HG02623 (cell line): ENCODE data around the gene ASTL.
"Not testable (repeated sequence)": the region's sequence is repeated elsewhere in the genome, so short reads cannot be mapped to it uniquely, and the experiment has no call there.

ENCODE experiments used
- ATAC-seq: cut with Tn5 transposase; IDR thresholded peaks from one replicate; pipeline ENCODE4 v1.9.1; 2021; ENCODE audit warnings: moderate library complexity; ENCODE audit not compliant: unreplicated experiment

ASTL gene

DNA sequence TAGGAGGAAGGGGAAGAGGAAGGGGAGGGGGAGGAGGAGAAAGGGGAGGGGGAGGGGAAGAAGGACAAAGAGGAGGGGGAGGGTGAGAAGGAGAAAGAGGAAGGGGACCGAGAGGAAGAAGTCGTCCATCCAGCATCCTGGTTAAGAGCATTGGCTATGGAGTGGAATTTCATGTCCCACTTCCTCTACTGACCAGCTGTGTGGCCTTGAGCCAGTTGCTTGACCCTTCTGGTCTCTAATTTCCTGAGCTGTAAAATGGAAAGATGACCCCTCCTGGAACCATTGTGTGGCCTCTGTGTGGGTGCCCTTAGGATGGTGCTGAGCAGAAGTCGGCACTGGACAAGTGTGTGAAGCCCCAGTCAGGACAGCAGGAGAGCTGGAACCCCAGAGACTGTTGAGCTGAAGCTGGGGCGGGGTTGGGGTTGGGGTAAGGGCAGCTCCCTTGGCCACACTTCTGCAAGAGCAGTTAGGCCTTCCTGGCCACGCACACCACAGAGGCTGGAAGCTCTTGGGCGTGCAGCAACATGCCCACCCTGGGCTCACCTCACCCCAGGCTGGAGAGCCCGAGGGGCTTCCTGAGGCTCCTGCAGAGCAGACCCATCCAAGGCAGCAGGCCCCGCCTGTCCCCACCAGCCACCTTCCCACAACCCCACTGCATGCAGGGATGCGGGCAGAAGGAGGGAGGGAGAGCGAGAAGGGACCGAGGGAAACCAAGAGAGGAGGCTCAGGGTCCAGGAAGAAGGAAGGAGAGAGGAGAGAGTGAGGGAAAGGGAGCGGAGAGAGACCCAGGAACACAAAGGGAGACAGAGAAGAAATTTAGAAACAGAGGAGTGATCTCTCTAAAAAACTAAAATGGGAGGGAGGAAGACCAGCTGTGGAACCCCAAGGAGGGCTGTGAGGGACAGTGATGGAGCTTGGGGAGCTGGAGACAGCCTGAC, 38.2 kb downstream of the ASTL start:
- ATAC-seq, result no peak

DNA sequence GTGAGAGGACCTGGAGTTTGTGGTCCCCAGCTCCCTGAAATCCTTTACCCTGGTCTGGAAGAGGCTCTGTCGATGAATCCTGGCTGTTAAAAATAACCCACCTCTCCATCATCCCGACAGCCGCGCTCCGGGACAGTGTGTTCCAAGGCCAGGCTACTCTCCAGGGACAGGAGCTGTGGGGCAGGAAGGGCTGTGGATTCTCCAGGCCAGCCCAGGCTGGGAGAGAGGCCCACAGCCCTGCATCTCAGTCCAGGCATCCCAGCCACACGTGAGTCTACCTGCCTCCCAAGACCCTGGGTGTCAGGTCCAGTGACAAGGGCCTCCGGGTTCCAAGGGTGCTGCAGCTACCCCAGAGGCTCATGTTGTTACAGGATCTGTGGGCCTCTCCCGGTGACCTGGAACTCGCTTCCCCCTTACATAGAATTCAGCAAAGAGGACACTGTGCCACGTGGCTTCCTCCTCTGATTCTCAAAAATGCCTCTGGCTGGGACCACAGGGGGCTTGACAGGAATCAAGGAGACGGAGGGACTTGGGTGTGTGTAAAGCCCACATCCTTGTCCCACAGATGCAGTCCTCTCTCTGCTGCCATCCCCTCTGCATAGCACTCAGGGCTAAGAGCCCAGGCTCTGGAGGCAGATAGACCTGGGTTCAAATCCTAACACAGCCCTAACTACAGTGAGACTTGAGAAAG, 39.3 kb downstream of the ASTL start:
- no peak for ATAC-seq

DNA sequence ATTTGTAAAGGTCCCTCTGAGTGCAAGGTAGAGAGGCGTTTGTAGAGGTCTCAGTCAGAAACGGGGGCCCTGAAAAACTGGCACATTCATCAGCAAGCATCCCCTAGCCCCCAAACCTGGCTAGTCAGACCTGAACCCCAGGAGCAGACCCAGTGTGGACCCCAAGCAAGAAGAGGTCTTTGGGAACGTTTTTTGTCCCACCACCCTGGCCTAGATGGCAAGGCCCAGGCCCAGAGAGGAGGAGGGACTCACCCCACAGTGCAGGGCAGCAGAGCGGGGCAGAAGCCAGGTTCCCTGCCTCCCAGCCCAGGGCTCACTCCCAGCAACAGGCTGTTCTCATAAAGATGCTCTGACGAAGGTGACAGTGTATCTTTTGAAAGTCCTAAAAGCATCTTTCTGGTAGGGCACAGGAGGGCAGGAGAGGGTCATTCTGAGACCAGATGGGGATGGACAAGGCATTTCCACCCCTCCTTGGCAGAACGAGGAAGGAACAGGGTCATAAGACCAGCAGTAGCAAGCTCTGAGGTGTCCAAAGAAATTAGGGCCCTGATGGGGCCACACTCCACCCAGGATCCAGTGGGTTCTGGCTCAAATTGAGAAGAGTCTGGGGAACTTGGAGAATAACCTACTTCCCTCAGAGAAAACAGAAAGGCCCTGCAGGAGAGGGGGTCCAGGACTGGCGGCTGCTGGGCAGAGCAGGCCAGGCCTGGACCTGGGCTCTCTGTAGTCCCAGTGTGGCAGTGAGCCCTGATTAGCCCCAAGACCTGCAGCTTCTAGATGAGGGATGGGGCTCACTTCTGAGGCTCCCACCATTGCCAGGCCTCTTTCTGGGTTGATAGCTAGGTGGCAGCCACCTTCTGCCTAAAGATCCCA, 40.1 kb downstream of the ASTL start:
- ATAC-seq, result no peak

DNA sequence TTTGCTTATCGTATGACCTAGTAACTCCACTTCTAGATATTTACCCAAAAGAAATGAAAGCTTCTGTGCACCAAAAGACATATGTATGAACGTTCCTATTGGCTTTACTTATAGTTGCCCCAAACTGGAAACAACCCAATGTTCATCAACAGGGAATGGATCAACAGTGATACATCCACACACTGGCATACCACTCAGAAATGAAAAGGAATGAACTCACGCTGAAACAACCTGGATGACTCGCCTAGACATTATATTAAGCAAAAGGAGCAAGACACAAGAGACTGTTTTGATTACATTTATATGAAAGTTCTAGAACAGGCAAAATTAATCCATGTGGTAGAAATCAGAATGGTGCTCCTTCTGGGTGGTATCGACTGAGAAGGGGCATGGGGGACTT, 40.9 kb downstream of the ASTL start:
- no peak for ATAC-seq

DNA sequence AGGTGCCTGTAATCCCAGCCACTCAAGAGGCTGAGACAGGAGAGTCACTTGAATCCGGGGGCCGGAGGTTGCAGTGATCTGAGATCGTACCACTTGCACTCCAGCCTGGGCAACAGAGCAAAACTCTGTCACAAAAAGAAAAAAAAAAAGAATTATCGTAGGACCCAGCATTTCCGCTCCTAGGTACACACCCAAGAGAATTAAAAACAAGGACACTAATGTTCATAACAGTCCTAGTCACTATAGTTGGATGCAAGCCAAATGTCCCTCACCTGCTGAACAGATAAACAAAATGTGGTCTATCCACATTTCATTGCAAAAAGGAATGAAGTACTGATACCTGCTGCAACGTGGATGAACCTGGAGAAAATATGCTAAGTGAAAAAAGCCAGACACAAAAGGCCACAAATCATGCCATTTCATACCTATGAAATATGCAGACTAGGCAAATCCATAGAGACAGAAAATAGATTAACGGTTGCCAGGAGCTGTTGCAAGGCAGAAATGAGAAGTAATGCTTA, 43.1 kb downstream of the ASTL start:
- no peak for ATAC-seq

DNA sequence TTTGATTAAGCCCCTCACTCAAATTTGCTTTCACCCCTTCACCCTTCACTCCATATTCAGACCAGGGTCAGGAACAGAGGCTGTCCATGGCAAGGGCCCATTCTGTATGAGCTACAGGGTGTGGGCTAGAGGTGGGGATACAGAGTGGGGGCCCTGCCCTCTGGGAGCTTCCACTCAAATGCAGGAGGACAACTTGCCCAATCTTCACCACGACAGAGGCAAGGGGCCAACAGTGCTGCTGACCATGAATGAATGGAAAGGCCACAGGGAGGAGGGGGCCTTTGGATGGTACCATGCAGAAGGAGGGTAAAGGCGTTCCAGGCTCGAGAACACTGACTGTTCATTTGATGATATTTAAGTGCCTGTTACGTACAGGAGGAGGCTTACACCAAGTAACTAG, 44.8 kb downstream of the ASTL start:
- no peak for ATAC-seq

DNA sequence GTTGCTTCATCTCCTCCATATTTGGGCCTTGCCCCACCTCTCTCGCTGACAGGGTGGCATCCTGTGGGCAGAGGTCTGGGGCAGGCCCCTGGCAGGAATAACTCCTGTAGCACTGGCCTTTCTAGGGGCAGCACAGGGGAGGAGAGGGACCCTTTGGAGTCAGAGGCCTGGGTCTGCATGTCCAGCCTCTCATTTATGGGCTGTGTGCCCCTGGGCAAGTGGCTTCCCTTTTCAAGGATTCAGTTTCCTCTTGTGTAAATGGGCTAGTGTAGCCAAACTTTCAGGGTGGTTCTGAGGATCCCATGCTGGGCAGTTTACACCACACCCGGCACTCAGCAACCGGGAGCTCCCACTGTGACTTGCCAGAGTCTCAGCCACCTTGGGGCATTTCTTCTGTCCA, 45.4 kb downstream of the ASTL start:
- ATAC-seq, result no peak

DNA sequence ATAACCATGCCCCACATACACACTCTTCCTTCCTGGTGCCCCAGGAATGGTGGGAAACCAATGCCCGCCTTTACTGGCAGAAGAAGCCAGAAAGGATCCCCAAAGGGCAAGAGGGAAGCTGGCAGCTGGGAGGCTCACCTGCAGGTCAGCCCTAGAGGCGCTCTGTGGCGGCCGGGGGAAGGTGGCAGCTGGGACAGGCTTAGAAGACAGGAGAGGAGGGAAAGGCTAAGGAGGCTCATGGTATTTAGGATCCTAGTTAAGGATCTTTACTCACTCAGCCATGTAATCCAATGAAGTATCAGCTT, 45.8 kb downstream of the ASTL start:
- ATAC-seq, result no peak

DNA sequence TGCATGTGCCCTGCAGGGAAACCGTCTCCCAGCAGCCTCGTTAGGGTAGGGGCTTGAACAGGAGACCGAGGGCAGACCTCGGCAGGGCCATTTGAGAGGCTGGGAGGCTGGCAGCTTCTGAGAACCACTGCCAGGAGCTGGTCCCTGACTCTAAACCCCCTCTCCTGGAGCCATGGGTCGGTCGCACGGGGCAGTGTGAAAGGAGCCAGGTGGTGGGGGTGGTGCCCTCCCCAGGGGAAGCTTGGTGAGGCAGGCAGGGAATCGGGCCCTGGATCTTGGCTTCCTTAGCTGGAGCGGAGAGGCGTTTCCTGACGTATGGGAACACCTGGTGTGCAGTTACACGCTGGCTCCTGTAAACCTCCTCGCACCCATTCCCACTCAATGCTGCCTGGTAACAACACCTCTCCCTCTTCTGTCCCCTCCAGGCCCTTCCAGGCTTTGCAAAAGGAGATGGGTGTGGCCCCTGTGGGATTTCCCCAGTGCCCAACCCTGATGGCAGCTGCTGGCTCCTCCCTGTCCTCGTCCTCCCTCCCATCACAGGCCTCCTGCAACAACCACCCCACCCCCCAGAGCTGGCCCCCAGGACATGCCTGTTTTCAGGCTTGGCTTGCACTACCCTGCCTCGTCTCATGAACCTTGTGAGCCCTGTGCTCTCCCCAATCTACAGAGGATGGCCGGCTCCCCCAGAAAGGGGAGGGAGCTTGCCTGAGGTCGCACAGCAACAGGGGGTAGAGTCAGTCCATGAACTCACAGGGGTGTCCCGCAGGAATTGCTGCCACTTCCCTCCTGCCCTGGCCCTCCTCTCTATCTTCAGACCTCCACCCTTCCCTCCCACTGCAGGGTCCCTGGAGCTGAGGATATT, 46.4 kb downstream of the ASTL start:
- no peak for ATAC-seq

DNA sequence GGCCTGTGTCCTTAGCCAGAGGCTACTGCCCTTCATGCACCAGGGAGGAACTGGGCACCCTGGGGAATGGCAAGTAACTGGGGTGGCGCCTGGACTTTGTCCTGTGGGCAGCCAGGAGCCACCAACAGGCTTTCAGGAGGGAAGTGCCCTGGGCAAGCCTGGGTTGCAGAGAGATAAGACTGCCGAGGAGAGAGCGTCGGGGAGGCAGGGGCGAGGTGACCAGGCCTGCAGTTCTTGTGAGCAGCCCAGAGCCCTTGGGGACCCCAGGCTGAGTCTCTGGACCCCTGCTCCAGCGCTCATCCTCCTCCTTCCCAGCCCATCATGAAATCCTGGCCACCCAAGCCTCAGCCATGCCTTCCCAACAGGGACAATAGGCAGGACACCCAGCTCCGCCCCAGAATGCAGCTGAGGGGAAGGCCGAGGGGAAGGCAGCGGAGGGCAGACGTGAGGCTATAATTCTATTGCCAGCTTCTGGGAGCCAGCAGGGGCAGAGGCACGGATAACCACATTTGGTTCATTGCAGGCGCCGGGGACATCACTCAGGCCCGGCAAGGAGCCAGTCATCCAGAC, 47.1 kb downstream of the ASTL start:
- no peak for ATAC-seq

DNA sequence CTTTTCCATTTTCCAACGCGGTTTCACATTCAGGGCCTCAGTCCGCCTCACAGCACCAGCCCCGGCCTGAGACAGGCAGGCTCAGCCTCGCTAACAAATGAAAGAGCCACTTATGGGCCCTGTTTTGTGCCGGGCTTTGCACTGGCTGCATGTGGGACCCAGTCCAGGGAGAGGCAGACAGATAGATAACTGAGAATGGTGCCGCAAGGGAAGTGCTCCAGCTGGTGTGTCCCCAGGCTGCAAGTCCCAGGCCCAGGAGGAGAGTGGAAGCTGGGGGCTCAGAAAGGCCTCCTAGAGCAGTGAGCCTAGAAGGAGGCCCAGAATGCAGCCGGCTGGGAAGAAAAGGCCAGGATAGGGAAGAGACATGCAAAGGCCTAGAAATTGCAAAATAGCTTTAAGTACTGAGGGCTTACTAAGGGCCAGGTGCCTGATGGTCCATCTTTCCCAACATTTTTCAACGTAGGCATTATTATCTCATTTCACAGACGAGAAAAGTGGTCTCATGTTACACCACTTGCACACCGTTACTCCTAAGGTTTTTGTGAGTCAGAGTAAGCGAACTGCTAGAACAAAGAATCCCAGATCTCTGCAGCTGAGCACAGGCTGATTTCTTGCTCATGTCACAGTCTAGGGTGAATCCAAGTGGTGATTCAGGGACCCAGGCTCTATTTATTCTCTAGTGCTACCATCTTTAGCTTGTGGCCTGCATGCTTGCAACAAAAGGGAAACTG, 47.9 kb downstream of the ASTL start:
- no peak for ATAC-seq

DNA sequence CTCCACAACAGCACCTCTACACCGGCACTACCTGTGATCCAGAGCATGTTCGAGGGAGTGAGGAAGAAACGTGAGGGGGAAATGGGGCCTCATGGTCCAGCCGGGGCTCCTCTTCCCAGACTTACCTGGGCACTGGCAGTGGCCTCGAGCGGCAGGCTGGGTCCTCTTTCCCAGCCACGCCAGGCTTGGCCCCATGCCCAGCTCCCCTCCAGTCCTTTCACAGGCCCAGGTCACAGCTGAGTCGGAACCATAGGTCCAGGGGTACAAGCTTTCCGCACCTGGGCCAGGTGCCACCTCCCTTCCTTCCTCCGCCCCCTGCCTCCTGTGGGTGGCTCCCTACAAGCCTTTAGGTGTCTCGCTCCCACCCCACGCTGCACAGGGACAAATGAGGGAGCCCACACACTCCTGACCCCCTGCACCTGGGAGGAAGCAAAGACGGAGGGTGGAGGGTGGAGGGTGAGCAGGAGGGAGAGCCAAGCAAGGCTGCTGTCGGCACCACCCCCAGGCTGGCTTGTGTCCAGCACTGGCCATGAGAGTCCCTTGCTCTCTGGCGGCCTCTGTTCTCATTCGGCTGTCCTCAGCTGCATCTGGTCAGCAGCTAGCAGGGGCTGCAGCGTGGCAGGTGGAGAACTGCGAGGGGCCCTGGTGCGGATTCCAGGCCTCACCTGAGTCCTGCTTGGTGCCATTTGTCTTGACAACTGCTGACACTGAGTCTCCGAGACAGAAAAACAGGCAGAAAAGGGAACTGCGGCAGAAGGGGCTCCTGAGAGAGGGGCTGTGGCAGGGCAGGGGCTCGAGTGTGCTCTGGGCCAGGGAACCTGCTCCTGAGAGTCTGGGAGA, 48.7 kb downstream of the ASTL start:
- no peak for ATAC-seq

DNA sequence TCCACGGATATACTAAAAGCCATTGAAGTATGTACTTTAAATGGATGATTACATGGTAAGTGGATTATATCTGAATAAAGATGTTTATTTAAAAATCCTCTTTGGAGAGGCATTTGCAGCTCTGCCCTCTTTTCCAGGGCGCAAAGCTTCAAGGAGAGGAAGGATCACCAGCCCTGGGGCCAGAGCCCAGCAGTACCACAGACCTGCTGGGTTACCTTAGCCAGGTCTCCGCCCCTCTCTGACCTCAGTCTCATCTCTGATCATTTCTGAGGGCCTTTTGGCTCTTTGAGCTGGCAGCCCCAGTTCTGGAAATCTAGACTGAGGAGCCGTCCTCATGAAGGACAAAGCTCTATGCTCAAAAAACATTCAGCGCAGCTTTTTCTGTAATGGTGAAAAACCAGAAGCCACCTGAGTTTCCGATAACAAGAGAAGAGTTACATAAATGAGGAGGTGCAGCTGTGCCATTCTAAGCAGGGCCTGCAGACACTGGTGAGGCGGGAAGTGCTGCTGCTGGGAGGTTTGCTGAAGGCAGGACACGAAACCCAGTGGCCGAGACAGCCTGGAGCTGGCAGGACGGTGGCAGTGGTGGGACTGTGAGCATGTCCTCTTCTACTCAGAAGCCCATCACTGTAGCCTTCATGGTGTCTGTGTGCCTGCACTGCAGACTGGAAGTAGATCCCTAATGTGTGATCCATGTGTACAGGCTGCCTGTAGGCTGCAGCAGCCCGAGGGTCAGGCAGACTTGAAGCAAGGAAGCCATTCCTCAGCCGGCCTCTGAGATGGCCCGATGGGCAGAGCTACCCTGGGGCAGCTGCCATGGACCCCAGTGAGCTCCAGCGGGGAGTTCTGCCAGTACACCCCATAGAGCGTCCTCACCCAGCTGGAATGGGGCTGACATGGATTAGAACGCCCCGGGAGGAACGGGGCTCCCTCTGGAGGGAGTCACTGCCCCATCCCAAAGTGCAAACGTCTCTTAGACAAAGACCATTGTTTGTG, 49.7 kb downstream of the ASTL start:
- no peak for ATAC-seq

DNA sequence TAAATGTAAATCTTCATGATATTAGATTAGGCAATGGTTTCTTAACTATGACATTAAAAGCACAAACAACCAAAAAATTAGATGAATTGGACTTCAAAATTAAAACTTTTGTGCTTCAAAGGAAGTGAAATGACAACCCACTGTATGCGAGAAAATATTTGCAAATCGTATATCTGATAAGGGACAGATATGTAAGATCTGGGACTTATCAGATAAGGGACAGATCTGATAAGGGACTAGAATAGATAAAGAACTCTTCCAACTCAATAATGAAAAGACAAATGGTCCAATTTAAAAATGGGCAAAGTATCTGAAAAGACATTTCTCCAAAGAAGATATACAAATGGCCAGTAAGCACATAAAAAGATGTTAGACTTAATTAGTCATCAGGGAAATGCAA, 51.2 kb downstream of the ASTL start:
- ATAC-seq, result no peak

DNA sequence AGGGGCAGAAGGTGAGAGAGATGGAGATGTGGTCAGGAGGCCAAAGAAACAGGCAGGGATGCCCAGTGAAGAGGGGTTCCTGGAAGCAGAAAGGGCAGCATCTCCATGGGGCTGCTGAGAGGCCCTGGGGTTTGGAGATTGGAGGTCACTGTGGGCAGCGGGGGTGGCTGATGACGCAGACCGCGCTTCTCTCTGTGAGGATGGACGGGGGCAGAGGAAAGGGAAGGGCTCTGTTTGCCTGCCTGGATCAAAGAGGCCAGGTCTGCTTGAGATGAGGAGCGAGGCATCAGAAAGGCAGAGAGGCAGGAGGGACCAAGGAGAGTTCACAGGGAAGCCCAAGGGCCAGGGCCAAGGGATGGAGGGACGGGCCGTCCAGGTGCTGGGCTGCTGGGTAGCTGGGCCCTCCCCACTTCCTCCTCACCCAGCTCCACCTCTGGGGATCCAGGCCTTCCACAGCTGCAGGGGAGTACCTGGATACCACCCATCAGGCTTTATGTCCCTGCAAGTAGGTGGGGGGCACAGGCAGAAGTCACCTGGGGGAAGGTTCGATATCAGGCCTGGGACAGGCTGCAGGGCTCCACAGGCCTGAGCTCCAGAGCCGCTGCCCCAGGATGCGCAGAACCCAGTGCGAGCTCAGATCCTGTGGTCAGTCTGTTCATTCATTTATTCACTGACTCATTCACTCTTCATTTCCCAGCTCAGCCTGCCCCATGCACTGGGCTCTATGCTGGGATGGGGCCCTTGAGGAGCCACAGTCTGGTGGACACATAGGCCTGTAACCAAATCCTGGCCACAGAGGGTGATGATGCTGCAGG, 52.6 kb downstream of the ASTL start:
- no peak for ATAC-seq

DNA sequence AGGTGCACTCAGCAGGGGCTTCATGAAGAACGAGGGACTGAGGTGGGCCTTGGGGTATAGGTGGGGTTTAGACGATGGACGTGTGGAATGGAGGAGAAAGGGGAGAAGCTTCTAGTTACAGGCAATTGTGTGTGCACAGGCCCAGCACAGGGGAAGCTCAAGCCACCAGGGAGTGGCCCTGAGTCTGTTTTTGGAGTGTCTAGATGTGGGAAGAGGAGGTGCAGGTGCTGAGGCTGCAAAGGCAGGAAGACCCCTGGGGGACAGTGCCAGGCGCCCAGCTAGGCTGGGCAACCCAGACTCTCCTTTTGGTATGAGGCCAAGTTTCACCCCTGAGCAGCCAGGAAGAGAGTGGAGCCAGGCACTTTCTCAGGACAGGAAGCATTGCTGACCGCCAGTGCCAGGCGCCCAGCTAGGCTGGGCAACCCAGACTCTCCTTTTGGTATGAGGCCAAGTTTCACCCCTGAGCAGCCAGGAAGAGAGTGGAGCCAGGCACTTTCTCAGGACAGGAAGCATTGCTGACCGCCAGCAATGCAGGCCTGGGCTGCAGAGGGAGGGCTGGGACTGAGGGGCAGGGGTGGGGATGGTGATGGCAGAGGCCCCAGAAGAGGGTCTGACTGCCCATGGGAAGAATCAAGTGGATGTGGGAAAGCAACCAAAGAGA, 53.3 kb downstream of the ASTL start:
- ATAC-seq, result not testable (repeated sequence)
